Osteoblast (primary cell): ENCODE data around the gene ZFC3H1. TPM values are rescaled to one million over a fixed set of nuclear protein-coding genes. Genes with fewer than 3 reads are reported as not detected.
"Not testable (repeated sequence)": the region's sequence is repeated elsewhere in the genome, so short reads cannot be mapped to it uniquely, and the experiment has no call there.

ENCODE experiments used
- DNase-seq: peaks from one replicate; pipeline ENCODE4 v3.0.0; 2011; ENCODE audit warnings: low spot score, mixed read lengths; ENCODE audit not compliant: insufficient read length; ENCODE audit errors: missing footprints
- H2AFZ ChIP-seq: 2 replicates; pipeline ENCODE4 v1.6.0; 2011; ENCODE audit warnings: mild to moderate bottlenecking, low read length
- H3K27ac ChIP-seq: 2 replicates; pipeline ENCODE4 v1.5.1; 2011; ENCODE audit warnings: mild to moderate bottlenecking, low read depth, low read length, moderate library complexity
- H3K27me3 ChIP-seq: 2 replicates; pipeline ENCODE4 v1.6.0; 2012; ENCODE audit warnings: mild to moderate bottlenecking, control low read depth, inconsistent platforms, low read length, moderate library complexity; ENCODE audit not compliant: insufficient read depth
- H3K36me3 ChIP-seq: 2 replicates; pipeline ENCODE4 v1.5.1; 2011; ENCODE audit warnings: mild to moderate bottlenecking, low read length, control low read depth, moderate library complexity; ENCODE audit not compliant: insufficient read depth
- H3K4me1 ChIP-seq: 2 replicates; pipeline ENCODE4 v1.5.1; 2011; ENCODE audit warnings: mild to moderate bottlenecking, low read length, control low read depth, moderate library complexity; ENCODE audit not compliant: insufficient read depth
- H3K4me2 ChIP-seq: 2 replicates; pipeline ENCODE4 v1.6.0; 2011; ENCODE audit warnings: mild to moderate bottlenecking, low read length; ENCODE audit not compliant: insufficient read depth
- H3K4me3 ChIP-seq: fragments of 200-600 bp; sonication (generic); 3 replicates; pipeline ENCODE4 v1.5.1; 2012; ENCODE audit warnings: mild to moderate bottlenecking, low read length, inconsistent platforms; ENCODE audit not compliant: insufficient read depth
- H3K79me2 ChIP-seq: 2 replicates; pipeline ENCODE4 v1.6.0; 2012; ENCODE audit warnings: mild to moderate bottlenecking, low read length, control low read depth, inconsistent platforms; ENCODE audit not compliant: insufficient read depth
- H3K9me3 ChIP-seq: 2 replicates; pipeline ENCODE4 v1.5.1; 2011; ENCODE audit warnings: low read depth, low read length, control low read depth
- H4K20me1 ChIP-seq: 2 replicates; pipeline ENCODE4 v1.6.0; 2012; ENCODE audit warnings: mild to moderate bottlenecking, low read length, control low read depth; ENCODE audit not compliant: insufficient read depth
- total RNA-seq: library from RNA; depleted of rRNA; stranded (reverse); fragments of >200 nt; gene quantifications from 2 replicates; pipeline ENCODE4 v1.2.3, GENCODE V29; 2012
- TF ChIP-seq, protein P1 (sequence below): IDR thresholded peaks from 2 replicates; pipeline ENCODE4 v1.5.1; 2011; ENCODE audit warnings: mild to moderate bottlenecking, low read depth, low read length, moderate library complexity; ENCODE audit errors: extremely low read depth

Gene ZFC3H1
- total RNA-seq, 1 donor: 36.6 TPM

DNA sequence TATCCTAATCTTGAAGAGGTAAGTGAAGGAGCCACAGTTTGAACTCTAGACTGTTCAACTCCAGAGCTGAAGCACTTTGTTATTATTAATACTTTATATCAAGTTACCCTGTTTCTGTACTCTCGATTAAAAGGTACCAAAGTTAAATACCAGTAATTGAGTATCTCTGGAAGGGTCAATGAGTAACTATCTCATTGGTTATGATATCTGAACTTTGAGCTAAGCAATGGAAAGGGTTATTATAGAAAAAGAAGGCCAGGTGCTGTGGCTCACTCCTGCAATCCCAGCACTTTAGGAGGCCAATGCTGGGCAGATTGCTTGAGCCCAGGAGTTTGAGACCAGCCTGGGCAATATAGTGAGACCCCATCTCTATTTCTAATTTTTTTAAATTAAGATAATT, 32.1 kb upstream of the ZFC3H1 start:
- H3K79me2 ChIP-seq: no peaks in the 10 kb centered on the region
- no peaks in the 10 kb centered on the region for H3K9me3 ChIP-seq
- peaks cover 6% of the 10 kb centered on the region for H3K36me3 ChIP-seq
- TF ChIP-seq, protein P1, sequence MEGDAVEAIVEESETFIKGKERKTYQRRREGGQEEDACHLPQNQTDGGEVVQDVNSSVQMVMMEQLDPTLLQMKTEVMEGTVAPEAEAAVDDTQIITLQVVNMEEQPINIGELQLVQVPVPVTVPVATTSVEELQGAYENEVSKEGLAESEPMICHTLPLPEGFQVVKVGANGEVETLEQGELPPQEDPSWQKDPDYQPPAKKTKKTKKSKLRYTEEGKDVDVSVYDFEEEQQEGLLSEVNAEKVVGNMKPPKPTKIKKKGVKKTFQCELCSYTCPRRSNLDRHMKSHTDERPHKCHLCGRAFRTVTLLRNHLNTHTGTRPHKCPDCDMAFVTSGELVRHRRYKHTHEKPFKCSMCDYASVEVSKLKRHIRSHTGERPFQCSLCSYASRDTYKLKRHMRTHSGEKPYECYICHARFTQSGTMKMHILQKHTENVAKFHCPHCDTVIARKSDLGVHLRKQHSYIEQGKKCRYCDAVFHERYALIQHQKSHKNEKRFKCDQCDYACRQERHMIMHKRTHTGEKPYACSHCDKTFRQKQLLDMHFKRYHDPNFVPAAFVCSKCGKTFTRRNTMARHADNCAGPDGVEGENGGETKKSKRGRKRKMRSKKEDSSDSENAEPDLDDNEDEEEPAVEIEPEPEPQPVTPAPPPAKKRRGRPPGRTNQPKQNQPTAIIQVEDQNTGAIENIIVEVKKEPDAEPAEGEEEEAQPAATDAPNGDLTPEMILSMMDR: no peak
- no peaks in the 10 kb centered on the region for H4K20me1 ChIP-seq
- H3K27ac ChIP-seq: no peak overlapping the region
- no peaks in the 10 kb centered on the region for H3K27me3 ChIP-seq
- no peak overlapping the region for H2AFZ ChIP-seq
- DNase-seq: no peak
- no peak overlapping the region for H3K4me3 ChIP-seq
- no peak overlapping the region for H3K4me2 ChIP-seq
- no peaks in the 10 kb centered on the region for H3K4me1 ChIP-seq

GRCh38 chr12:71694099-71694820, 30.6 kb upstream of the ZFC3H1 start:
- Histone ChIP-seq H3K27me3 (no peaks in the 10 kb centered on the region), H2AFZ (no peak overlapping the region)
- DNase-seq: no peak

DNA sequence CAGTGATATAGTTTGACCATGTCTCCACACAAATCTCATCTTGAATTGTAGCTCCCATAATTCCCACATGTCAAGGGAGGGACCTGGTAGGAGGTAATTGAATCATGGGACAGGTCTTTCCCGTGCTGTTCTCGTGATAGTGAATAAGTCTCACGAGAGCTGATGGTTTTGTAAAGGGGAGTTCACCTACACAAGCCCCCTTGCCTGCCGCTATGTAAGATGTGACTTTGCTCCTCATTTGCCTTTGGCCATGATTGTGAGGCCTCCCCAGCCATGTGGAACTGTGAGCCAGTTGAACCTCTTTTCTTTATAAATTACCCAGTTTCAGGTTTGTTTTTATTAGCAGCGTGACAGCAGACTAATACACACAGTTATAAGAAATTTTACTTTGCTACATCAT, 30.0 kb upstream of the ZFC3H1 start:
- H3K27me3 ChIP-seq, H3K9me3 ChIP-seq, H4K20me1 ChIP-seq, H3K4me2 ChIP-seq, H3K36me3 ChIP-seq, H3K27ac ChIP-seq, H3K4me1 ChIP-seq, H3K79me2 ChIP-seq, H3K4me3 ChIP-seq, DNase-seq, H2AFZ ChIP-seq: not testable (repeated sequence)

More at GRCh38 chr12:71694099-71694820, 30.6 kb upstream of the ZFC3H1 start:
- H4K20me1 ChIP-seq: no peaks in the 10 kb centered on the region
- no peak overlapping the region for H3K4me3 ChIP-seq
- no peak overlapping the region for H3K4me2 ChIP-seq
- TF ChIP-seq, protein P1: no peak
- no peaks in the 10 kb centered on the region for H3K79me2 ChIP-seq
- no peak overlapping the region for H3K27ac ChIP-seq
- peaks cover 6% of the 10 kb centered on the region for H3K36me3 ChIP-seq
- no peaks in the 10 kb centered on the region for H3K9me3 ChIP-seq
- no peaks in the 10 kb centered on the region for H3K4me1 ChIP-seq

GRCh38 chr12:71693126-71693525, 29.5 kb upstream of the ZFC3H1 start:
- no peak overlapping the region for H3K27ac ChIP-seq
- H3K9me3 ChIP-seq: no peaks in the 10 kb centered on the region
- H4K20me1 ChIP-seq: no peaks in the 10 kb centered on the region
- H2AFZ ChIP-seq: no peak overlapping the region
- H3K36me3 ChIP-seq: peaks cover 6% of the 10 kb centered on the region
- DNase-seq: no peak
- H3K79me2 ChIP-seq: peaks cover 2% of the 10 kb centered on the region
- no peaks in the 10 kb centered on the region for H3K4me1 ChIP-seq
- H3K4me2 ChIP-seq: no peak overlapping the region
- H3K4me3 ChIP-seq: no peak overlapping the region
- no peaks in the 10 kb centered on the region for H3K27me3 ChIP-seq
- TF ChIP-seq, protein P1: no peak
